Measurements from ENCODE around the gene MAPKAP1.

DNA sequence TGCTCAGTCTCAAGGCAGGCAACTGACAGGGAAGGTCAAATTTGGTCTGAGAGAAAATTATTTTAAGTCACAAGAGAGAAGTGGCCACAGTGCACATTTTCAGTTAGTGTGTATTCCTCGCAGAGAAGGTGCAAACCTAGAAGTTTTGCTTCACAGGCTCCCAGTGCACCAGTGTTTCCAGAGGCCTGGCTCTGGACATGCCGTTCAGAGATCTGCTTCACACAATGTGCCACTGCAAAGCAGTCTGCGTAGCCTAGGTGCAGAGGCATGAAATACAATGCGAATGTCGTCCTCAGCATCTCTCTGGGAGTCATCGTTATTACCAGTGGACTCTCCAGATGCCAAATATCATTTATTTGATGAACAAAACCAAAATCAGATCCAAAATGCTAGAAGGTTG lies 147.8 kb downstream of the MAPKAP1 start:
- TF ChIP-seq RAD21 (IDR thresholded peaks at IDR 0.05; ENCODE audit: low read depth), result no peak
- TF ChIP-seq TAF1 (IDR thresholded peaks at IDR 0.05; ENCODE audit: low read depth), result no peak
- no peak for TF ChIP-seq CREB1 (IDR thresholded peaks at IDR 0.05; ENCODE audit: low read depth)
- no peak for TF ChIP-seq EP300 (IDR thresholded peaks at IDR 0.05; ENCODE audit: borderline replicate concordance)
- TF ChIP-seq, protein P1, sequence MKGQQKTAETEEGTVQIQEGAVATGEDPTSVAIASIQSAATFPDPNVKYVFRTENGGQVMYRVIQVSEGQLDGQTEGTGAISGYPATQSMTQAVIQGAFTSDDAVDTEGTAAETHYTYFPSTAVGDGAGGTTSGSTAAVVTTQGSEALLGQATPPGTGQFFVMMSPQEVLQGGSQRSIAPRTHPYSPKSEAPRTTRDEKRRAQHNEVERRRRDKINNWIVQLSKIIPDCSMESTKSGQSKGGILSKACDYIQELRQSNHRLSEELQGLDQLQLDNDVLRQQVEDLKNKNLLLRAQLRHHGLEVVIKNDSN (IDR thresholded peaks at IDR 0.05), result no peak
- TF ChIP-seq, protein P2, sequence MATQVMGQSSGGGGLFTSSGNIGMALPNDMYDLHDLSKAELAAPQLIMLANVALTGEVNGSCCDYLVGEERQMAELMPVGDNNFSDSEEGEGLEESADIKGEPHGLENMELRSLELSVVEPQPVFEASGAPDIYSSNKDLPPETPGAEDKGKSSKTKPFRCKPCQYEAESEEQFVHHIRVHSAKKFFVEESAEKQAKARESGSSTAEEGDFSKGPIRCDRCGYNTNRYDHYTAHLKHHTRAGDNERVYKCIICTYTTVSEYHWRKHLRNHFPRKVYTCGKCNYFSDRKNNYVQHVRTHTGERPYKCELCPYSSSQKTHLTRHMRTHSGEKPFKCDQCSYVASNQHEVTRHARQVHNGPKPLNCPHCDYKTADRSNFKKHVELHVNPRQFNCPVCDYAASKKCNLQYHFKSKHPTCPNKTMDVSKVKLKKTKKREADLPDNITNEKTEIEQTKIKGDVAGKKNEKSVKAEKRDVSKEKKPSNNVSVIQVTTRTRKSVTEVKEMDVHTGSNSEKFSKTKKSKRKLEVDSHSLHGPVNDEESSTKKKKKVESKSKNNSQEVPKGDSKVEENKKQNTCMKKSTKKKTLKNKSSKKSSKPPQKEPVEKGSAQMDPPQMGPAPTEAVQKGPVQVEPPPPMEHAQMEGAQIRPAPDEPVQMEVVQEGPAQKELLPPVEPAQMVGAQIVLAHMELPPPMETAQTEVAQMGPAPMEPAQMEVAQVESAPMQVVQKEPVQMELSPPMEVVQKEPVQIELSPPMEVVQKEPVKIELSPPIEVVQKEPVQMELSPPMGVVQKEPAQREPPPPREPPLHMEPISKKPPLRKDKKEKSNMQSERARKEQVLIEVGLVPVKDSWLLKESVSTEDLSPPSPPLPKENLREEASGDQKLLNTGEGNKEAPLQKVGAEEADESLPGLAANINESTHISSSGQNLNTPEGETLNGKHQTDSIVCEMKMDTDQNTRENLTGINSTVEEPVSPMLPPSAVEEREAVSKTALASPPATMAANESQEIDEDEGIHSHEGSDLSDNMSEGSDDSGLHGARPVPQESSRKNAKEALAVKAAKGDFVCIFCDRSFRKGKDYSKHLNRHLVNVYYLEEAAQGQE (IDR thresholded peaks at IDR 0.05; ENCODE audit: low read depth), result no peak
